IMR-90 (cell line): ENCODE data around the gene PDGFA. TPM values are rescaled to one million over a fixed set of nuclear protein-coding genes. Genes with fewer than 3 reads are reported as not detected.

Source experiments
- ATAC-seq: fragments of 200-7000 bp; cut with Tn5 transposase; 2 replicates; pipeline ENCODE4 v1.9.1; 2020; ENCODE audit warnings: low read depth, mild to moderate bottlenecking, moderate library complexity
- BruUV-seq: library from RNA; stranded (reverse); fragments of 400-500 nt; replicated peaks from 2 replicates; lab custom pipeline; 2021; lab: Mats Ljungman, UMichigan
- CTCF ChIA-PET: fragments of 300-600 bp; formaldehyde crosslinking; extraction: SDS; loops from one replicate; lab custom pipeline; 2021; ENCODE audit warnings: antibody characterized with exemption; lab: Yijun Ruan, JAX
- POLR2A ChIA-PET: fragments of 300-600 bp; sonication (Branson Sonifier 250); formaldehyde crosslinking; loops from one replicate; lab custom pipeline; 2022; ENCODE audit warnings: antibody characterized with exemption; ENCODE audit not compliant: unreplicated experiment; lab: Charles Lee
- DNase-seq: peaks from one replicate; pipeline ENCODE4 v3.0.0; 2013
- H2AFZ ChIP-seq: replicated peaks from 2 replicates; pipeline ENCODE3; 2013; ENCODE audit warnings: low read length, mild to moderate bottlenecking; ENCODE audit not compliant: poor library complexity
- H2AK5ac ChIP-seq: 2 replicates; pipeline ENCODE4 v1.6.1; 2013; ENCODE audit warnings: low read depth, low read length, inconsistent platforms
- H2AK9ac ChIP-seq: replicated peaks from 2 replicates; pipeline ENCODE3; 2013; ENCODE audit warnings: mild to moderate bottlenecking, low read depth, low read length, moderate library complexity; ENCODE audit not compliant: poor library complexity
- H2BK120ac ChIP-seq: 2 replicates; pipeline ENCODE4 v1.6.1; 2013; ENCODE audit warnings: low read depth, low read length, inconsistent platforms
- H2BK15ac ChIP-seq: 3 replicates; pipeline ENCODE4 v1.6.1; 2013; ENCODE audit warnings: low read depth, low read length, inconsistent platforms
- H2BK20ac ChIP-seq: 2 replicates; pipeline ENCODE4 v1.6.1; 2013; ENCODE audit warnings: low read depth, mild to moderate bottlenecking, inconsistent platforms, low read length, moderate library complexity
- H2BK5ac ChIP-seq: 2 replicates; pipeline ENCODE4 v1.6.1; 2013; ENCODE audit warnings: mild to moderate bottlenecking, low read depth, low read length, inconsistent platforms; ENCODE audit not compliant: poor library complexity, severe bottlenecking
- H3K14ac ChIP-seq: replicated peaks from 2 replicates; pipeline ENCODE4 v1.6.1; 2013; ENCODE audit warnings: low read depth, low read length, inconsistent platforms
- H3K18ac ChIP-seq: 2 replicates; pipeline ENCODE4 v1.6.1; 2013; ENCODE audit warnings: low read depth, low read length, control low read depth
- H3K23ac ChIP-seq: 2 replicates; pipeline ENCODE4 v1.6.1; 2013; ENCODE audit warnings: low read depth, low read length, inconsistent platforms
- H3K27ac ChIP-seq: 2 replicates; pipeline ENCODE4 v1.5.1; 2013; ENCODE audit warnings: mild to moderate bottlenecking, control low read depth, low read length; ENCODE audit not compliant: insufficient read depth
- H3K27me3 ChIP-seq: 2 replicates; pipeline ENCODE4 v1.6.1; 2013; ENCODE audit warnings: low read length; ENCODE audit not compliant: control insufficient read depth, insufficient read depth
- H3K36me3 ChIP-seq: 2 replicates; pipeline ENCODE4 v1.6.1; 2013; ENCODE audit warnings: low read length, mixed read lengths; ENCODE audit not compliant: control insufficient read depth, insufficient read depth
- H3K4ac ChIP-seq: 2 replicates; pipeline ENCODE4 v1.6.1; 2013; ENCODE audit warnings: low read depth, low read length, inconsistent platforms
- H3K4me1 ChIP-seq: 2 replicates; pipeline ENCODE4 v1.6.1; 2013; ENCODE audit warnings: low read length, mixed read lengths; ENCODE audit not compliant: control insufficient read depth, insufficient read depth
- H3K4me2 ChIP-seq: 2 replicates; pipeline ENCODE4 v1.6.1; 2013; ENCODE audit warnings: low read depth, mild to moderate bottlenecking, control low read depth, low read length, moderate library complexity
- H3K4me3 ChIP-seq: 2 replicates; pipeline ENCODE4 v1.5.1; 2013; ENCODE audit warnings: low read depth, mild to moderate bottlenecking, control low read depth, low read length, moderate library complexity; ENCODE audit not compliant: insufficient read depth
- H3K56ac ChIP-seq: 2 replicates; pipeline ENCODE4 v1.6.1; 2013; ENCODE audit warnings: low read length, inconsistent platforms; ENCODE audit not compliant: insufficient read depth; ENCODE audit errors: extremely low read depth
- H3K79me1 ChIP-seq, 2 experiments: 2 replicates each; pipeline ENCODE4 v1.6.1; 2013; ENCODE audit warnings: low read length in 2 of 2, inconsistent platforms in 1 of 2, low read depth in 1 of 2
- H3K9ac ChIP-seq: 2 replicates; pipeline ENCODE4 v1.6.1; 2013; ENCODE audit warnings: low read depth, low read length, control low read depth
- H3K9me1 ChIP-seq: 2 replicates; pipeline ENCODE4 v1.6.1; 2013; ENCODE audit warnings: low read length, inconsistent platforms; ENCODE audit not compliant: insufficient read depth
- H3K9me3 ChIP-seq: 2 replicates; pipeline ENCODE4 v1.6.1; 2013; ENCODE audit warnings: low read length; ENCODE audit not compliant: control insufficient read depth, insufficient read depth
- H4K20me1 ChIP-seq: 2 replicates; pipeline ENCODE4 v1.6.1; 2013; ENCODE audit warnings: low read length, inconsistent platforms; ENCODE audit not compliant: insufficient read depth
- H4K5ac ChIP-seq: 2 replicates; pipeline ENCODE4 v1.6.1; 2013; ENCODE audit warnings: mild to moderate bottlenecking, low read depth, low read length, control low read depth
- H4K8ac ChIP-seq, 2 experiments: 2 replicates each; pipeline ENCODE4 v1.6.1; 2013; ENCODE audit warnings: low read depth in 2 of 2, low read length in 2 of 2, control low read depth in 1 of 2, inconsistent platforms in 1 of 2
- H4K91ac ChIP-seq: 2 replicates; pipeline ENCODE4 v1.6.1; 2013; ENCODE audit warnings: low read depth, low read length, inconsistent platforms; ENCODE audit not compliant: insufficient read depth
- BHLHE40 ChIP-seq: fragments of 150-350 bp; IDR thresholded peaks from 2 replicates; pipeline ENCODE4 v1.6.1; 2016; ENCODE audit warnings: mild to moderate bottlenecking, low read depth, low read length
- ELK1 ChIP-seq: fragments of 150-350 bp; IDR thresholded peaks from 2 replicates; pipeline ENCODE4 v1.6.1; 2016; ENCODE audit warnings: low read depth, mild to moderate bottlenecking, low read length, moderate library complexity, borderline replicate concordance
- FOS ChIP-seq: fragments of 150-350 bp; IDR thresholded peaks from 2 replicates; pipeline ENCODE4 v1.6.1; 2016; ENCODE audit warnings: low read depth, low read length
- MXI1 ChIP-seq: IDR thresholded peaks from 2 replicates; pipeline ENCODE4 v1.6.1; 2012; ENCODE audit warnings: low read depth, mild to moderate bottlenecking, low read length, moderate library complexity, borderline replicate concordance
- NFE2L2 ChIP-seq: fragments of 150-350 bp; IDR thresholded peaks from 2 replicates; pipeline ENCODE4 v1.6.1; 2016; ENCODE audit warnings: low read depth, mild to moderate bottlenecking, low read length
- RFX5 ChIP-seq: IDR thresholded peaks from 2 replicates; pipeline ENCODE4 v1.8.0; 2012; ENCODE audit warnings: low read depth, mild to moderate bottlenecking, low read length, moderate library complexity
- SMC3 ChIP-seq: fragments of 150-350 bp; IDR thresholded peaks from 2 replicates; pipeline ENCODE4 v1.6.1; 2016; ENCODE audit warnings: low read depth, mild to moderate bottlenecking, antibody characterized with exemption, low read length, moderate library complexity
- USF2 ChIP-seq: fragments of 150-350 bp; IDR thresholded peaks from 2 replicates; pipeline ENCODE4 v1.6.1; 2017; ENCODE audit warnings: mild to moderate bottlenecking, antibody characterized with exemption, low read length, low read depth
- WGBS, 2 experiments: methylation state at CpG; one replicate each; pipeline versions ENCODE4 v1.1.5 to v1.1.7; 2013; ENCODE audit warnings: missing lambda C conversion rate in 2 of 2; ENCODE audit not compliant: insufficient read length in 1 of 2; ENCODE audit errors: extremely low coverage in 2 of 2; 5-methylcytosine and 5-hydroxymethylcytosine counted together
- dilution Hi-C: fragments of 300-500 bp; cut with HindIII; formaldehyde crosslinking; loops from one replicate; pipeline ENCODE4 v1.14.3; 2018; ENCODE audit warnings: low sequenced_read_pairs; ENCODE audit not compliant: unreplicated experiment
- in situ Hi-C: fragments of 300-500 bp; cut with MboI; formaldehyde crosslinking; loops from 3 replicates; pipeline ENCODE4 v1.14.3; 2019; ENCODE audit warnings: low sequenced_read_pairs, inconsistent platforms, mixed read lengths
- intact Hi-C: fragments of 100-400 bp; cut with micrococcal nuclease; formaldehyde crosslinking; loops from 2 replicates; pipeline ENCODE4 v1.10.0; 2022
- polyA plus RNA-seq, 3 experiments: library from polyadenylated mRNA; depleted of rRNA; stranded (reverse); fragments of >200 nt; gene quantifications; 2 replicates each; pipeline ENCODE4 v1.2.3, GENCODE V29; 2012; ENCODE audit warnings: low replicate concordance in 1 of 3
- total RNA-seq: library from RNA; depleted of rRNA; stranded (reverse); fragments of >200 nt; gene quantifications from 2 replicates; pipeline ENCODE4 v1.2.3, GENCODE V29; 2012

The PDGFA gene
- total and polyA plus RNA-seq, 2 of the 4 experiments (the other 2 are of a cell fraction) = 3.3 to 3.8 TPM

- Histone ChIP-seq H2AFZ (no peak overlapping the region), H3K4me2 (no peak overlapping the region), H3K14ac (no peak overlapping the region), H3K4me3 (no peak overlapping the region), H3K23ac (no peak overlapping the region), H2BK120ac (no peak overlapping the region), H3K36me3 (no peaks in the 10 kb centered on the region), H3K4ac (no peak overlapping the region), H4K5ac (no peak overlapping the region), H2BK20ac (no peak overlapping the region), H3K79me1 (no peaks in the 10 kb centered on the region), H3K9ac (no peak overlapping the region), H3K9me1 (0 out of 2 replicates have a peak, but pooled peaks cover 4% of the 10 kb centered on the region), H4K20me1 (no peaks in the 10 kb centered on the region), H2AK9ac (no peak overlapping the region), H3K4me1 (peaks cover 3% of the 10 kb centered on the region), H2BK5ac (no peak overlapping the region), H3K18ac (no peak overlapping the region), H4K8ac (no peak overlapping the region), H2BK15ac (no peak overlapping the region), H3K9me3 (no peaks in the 10 kb centered on the region), H3K56ac (no peak overlapping the region), H2AK5ac (no peak overlapping the region), H3K27me3 (no peaks in the 10 kb centered on the region; the same call in 1 of the 2 replicates), H4K91ac (no peak overlapping the region), H3K27ac (no peak overlapping the region)
- CTCF ChIA-PET = no interaction called here
- WGBS, 2 experiments = 91% methylated on average over 4 of the region's 11 CpGs; no CpG with 5 or more reads in 1 of the 2 experiments
- intact Hi-C loops = no loop called here
- in situ Hi-C loops = no loop called here
- POLR2A ChIA-PET = no interaction called here
- DNase-seq = no peak
- no TSS peak for BruUV-seq
- no peak for ATAC-seq
- dilution Hi-C loops = no loop called here
- TF ChIP-seq SMC3 = no peak
- no peak for TF ChIP-seq FOS
- TF ChIP-seq NFE2L2 = no peak
- TF ChIP-seq USF2 = no peak
- no peak for TF ChIP-seq MXI1
- no peak for TF ChIP-seq RFX5
- TF ChIP-seq BHLHE40 = no peak
- no peak for TF ChIP-seq ELK1
These were observed 28.8 kb upstream of the PDGFA start for GRCh38 chr7:548401-548800.
